Stimulated activated CD4-positive, alpha-beta T cell treated with anti-CD3 and anti-CD28 coated beads, Interleukin-12 subunit alpha, Interleukin-12 subunit beta, amount 100 ng/mL, for 48 hours (primary cell): ENCODE measurements around the gene TPRG1L.

Source experiments
- DNase-seq, 3 donors: peaks; one replicate each; pipeline ENCODE4 v3.0.0-alpha.2; 2020; ENCODE audit warnings: low read depth in 2 of 3, low spot score in 1 of 3

Gene TPRG1L

DNA sequence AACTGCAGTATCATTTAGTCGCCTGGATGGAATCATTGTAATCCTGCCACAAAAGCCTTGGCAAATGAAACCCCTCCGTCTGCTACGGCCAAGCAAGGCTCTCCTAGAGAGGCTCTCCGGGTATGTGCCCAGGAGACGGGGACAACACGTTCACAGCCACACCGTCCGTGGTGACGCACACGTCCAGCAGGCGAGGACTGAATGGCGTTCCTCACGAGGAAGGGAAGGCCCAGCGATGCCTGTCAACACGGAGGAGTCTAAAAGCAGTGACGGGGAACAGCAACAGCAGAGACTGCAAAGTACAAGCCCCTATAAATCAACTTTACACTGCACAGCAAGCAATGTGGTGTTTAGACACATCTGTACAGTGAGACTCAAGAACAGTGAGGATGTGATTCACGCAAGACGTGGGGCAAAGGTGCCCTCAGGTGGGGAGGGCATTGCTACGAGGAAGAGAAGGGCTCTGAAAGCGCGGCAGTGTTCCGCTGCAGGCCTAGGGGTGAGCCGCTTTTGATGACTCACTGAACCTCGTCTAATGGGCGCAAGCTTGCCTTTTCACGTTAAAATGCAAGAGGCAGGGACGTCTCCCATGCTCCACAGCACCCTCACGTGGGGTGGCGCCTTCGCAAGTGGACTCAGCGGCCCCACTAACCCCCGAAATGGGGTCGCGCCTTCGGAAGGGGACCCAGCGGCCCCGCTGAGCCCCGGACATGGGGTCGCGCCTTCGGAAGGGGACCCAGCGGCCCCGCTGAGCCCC, 18.3 kb downstream of the TPRG1L start:
- no peak for DNase-seq

GRCh38 chr1:3644273-3644672, 19.5 kb downstream of the TPRG1L start:
- no peak for DNase-seq

- DNase-seq, result no peak
Observed at GRCh38 chr1:3645247-3645646, 20.4 kb downstream of the TPRG1L start.

GRCh38 chr1:3645666-3646355, 21.0 kb downstream of the TPRG1L start:
- DNase-seq, result no peak

DNA sequence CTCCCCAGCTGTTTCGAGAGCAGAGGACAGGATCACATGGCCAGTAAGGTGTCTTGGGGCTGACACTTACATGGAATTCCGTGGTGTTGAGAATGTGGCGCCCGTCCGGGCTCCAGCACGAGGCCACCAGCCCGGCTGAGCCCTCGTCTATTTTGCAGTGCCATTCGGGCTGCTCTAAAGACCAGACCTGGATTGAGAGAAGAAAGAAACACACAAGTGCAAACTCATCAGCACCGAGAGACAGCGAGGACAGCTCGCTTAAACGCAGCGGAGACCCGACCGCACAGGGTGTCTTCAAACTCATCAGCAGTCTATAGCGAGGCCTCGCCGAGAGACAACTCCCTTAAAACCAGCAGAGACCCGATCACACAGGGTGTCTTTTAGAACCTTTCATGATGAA, 21.8 kb downstream of the TPRG1L start:
- no peak for DNase-seq

- peak; percentile 81 to 86 (median 85) for DNase-seq
Observed at GRCh38 chr1:3649342-3650247, 24.8 kb downstream of the TPRG1L start, which contains the start of gene WRAP73. Gene WRAP73 (minus strand): TSS chr1:3650103. CDS start chr1:3649999, 104 bp downstream.

DNA sequence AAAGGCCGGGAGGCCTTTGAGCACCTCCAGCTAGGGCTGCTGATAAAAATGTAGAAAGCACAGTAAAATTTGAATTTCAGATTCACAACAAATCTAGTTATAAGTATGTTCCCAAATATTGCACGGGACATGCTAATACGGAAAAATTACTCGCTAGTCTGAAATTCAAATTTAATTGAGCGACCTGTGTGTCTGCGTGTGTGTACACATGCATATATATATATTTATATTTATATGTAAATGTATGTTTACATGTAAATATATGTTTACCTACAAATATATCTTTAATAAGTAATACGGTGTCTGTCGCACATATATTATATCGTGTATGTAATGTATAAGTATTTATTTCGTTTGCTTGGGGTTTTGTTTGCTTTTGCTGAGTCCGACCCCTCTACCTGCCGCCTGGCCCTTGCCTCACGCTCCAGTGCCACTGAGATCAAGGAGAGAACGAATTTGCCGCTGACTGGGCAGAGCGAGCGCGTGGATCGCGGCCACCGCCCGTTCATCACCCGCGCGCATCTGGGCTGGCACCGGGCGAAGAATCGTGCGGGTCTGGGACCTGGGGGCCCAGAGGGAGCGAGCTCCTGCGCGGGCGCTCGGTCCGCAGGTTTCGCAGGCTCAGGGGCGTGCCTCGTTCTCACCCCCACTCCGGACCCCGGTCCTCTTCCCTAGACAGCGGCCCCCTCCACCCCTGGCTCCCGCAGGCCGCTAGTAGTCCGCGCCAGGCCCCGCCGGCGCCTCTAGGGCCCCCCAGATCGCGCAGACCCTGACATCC, 25.6 kb downstream of the TPRG1L start:
- no peak for DNase-seq

DNA sequence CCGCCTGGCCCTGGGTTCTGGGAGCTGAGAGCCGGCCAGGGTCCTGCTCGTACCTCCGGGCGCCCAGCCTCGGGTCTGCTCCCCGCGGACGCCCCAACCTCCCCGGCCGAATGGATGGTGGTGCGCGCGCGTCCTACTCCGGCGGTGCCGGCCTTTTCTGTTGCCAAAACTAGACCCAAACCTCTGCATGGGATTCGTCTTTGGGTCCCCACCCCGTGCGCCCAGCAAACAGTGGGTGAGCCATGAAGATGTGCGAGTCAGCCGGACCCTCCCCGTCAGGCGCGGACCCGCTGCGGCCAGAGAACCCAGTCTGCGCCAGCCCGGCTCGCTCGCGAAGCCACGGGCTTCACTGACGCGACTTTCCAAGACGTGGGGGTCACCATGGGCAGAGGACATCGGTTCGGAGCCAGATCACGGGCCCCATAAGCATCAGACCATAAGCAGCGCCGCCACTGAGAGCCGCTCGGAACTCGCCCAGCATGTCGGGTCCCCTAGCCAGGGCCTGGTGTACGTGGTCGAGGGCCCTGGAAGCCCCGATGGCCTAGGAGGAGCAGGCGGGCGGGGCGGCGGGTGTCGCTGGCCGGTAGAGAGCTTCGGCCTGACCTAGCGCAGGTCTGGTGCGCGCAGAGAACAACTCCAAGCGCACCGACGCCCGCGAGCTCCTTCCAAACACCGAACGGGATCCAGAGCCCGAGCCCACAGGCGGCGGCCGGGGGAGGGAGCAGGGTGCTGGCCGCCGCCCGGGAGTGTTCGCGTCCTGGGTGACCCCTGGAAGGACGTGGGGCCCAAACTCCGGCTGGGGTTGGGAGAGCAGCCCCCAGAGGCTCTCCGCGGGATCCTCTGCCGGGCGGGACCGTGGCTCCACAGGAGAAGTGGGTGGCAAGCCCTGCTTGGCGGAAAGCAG, 26.5 kb downstream of the TPRG1L start:
- no peak for DNase-seq

DNA sequence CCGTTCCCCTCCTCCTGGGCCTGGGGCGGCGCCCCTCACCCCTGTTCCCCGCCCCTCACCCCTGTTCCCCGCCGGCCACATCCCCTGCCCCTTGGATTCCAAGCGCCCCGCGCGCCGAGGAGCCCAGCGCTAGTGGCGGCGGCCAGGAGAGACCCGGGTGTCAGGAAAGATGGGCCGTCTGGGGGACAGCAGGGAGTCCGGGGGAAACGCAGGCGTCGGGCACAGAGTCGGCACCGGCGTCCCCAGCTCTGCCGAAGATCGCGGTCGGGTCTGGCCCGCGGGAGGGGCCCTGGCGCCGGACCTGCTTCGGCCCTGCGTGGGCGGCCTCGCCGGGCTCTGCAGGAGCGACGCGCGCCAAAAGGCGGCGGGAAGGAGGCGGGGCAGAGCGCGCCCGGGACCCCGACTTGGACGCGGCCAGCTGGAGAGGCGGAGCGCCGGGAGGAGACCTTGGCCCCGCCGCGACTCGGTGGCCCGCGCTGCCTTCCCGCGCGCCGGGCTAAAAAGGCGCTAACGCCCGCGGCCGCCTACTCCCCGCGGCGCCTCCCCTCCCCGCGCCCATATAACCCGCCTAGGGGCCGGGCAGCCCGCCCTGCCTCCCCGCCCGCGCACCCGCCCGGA, 27.2 kb downstream of the TPRG1L start, which contains the start of gene TP73:
Gene TP73, plus strand, starts transcription at position 587 of the 618 bp plus-strand sequence. CDS start 29,850 bp downstream, outside the sequence.
- DNase-seq, result no peak

- no peak for DNase-seq
Observed at GRCh38 chr1:3652548-3653285, 27.9 kb downstream of the TPRG1L start.

DNA sequence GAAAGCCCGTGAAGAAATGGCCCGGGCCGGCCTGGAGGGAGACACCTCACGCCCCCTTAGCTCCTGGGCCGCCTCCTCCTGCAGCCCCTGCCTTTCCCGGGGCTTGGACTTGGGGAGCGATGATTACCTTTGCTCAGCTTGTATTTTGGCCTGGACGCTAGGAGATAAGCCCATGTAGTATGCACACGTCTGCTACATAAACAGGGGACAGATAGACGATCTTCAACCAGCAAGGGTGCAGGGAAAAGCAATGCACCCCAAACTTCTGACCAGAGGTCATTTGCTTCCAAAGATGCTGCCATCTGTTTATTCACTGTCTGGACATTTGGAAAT, 28.4 kb downstream of the TPRG1L start:
- DNase-seq, result no peak

- no peak for DNase-seq
Observed at GRCh38 chr1:3654549-3655281, 29.9 kb downstream of the TPRG1L start.

- peak in 1 of 3 donors; percentile 24 for DNase-seq
Observed at GRCh38 chr1:3656450-3657095, 31.8 kb downstream of the TPRG1L start.

DNA sequence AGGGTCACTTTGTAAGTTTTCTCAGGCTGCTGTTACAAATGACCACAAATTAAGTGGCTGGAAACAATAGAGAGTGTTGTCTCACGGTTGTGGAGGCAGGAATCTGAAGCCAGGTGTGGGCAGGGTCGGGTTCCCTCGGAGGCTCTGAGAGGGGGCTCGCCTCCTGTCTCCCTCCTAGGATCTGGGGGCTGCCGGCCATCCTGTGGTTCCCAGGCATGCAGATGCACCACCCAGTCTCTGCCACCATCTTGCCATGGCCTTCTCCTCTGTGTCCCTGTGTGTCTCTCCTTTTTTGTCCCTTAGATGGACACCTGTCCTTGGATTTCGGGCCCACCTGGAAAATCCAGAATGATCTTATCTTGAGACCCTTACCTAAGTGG, 32.3 kb downstream of the TPRG1L start:
- DNase-seq, result no peak

DNA sequence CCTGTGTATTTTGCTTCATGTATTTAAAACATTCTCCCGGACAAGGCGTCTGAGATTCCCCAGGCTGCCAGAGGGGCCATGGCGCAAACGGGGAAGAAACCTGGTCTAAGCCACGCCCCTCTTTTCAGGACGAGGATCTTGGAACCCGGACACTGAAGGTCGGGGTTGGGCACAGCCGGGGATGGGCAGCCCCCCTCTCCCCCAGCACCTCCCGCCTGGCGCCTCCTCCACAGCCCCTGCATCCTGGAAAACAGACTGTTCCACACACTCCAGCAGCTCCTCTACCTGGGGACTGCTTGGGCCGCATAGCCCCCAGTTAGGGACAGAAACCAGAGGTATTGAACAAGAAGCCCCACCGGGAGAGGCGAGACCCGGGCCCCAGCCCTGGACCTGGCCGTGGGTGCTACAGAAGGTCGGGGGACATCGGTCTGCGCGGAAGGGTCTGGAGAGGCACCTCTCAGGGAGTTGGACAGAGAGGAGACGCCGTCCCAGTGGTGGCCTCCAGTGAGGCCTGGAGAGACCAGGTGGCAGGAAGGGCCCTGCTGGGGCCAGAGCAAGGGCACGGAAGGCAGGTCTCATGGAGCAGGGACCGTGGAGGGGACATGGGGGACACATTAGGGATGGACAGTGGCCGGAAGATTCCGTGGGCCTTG, 32.9 kb downstream of the TPRG1L start:
- no peak for DNase-seq

DNA sequence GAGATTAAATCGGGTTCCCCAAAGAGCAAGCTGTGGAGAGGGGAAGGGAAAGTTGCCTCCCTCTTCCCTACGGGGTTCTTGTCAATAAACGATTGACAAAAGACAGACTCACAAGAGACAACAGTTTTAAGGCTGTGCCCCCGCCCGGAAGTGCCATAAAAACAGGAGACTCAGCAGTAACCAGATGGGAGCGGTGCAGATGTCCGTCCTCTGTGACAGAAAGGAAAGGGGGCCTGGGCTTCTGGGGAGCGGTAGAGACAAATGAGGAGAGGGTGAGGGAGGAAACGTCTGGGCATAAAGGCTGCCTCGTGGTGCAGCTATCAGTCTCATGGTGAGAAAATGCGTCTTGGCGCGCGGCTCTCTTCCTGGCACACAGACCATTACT, 33.4 kb downstream of the TPRG1L start:
- no peak for DNase-seq

- no peak for DNase-seq
Observed at GRCh38 chr1:3659093-3659492, 34.3 kb downstream of the TPRG1L start.
